Fibroblast of lung (primary cell): ENCODE measurements around the gene ZNF804B.

ENCODE experiments used
- EZH2 ChIP-seq: IDR thresholded peaks from 2 replicates; pipeline ENCODE4 v1.5.1; 2012; ENCODE audit warnings: low read length, control low read depth, mild to moderate bottlenecking; ENCODE audit errors: missing control alignments
- TF ChIP-seq, protein P1 (sequence below), 2 donors: IDR thresholded peaks in 1 of 2; conservative IDR thresholded peaks in 1 of 2; 1 replicate in 1 of 2; 2 replicates in 1 of 2; pipeline ENCODE4 v1.5.1; 2011 to 2012; ENCODE audit warnings: low read length in 2 of 2, control low read depth in 1 of 2, inconsistent platforms in 1 of 2, low read depth in 1 of 2, mild to moderate bottlenecking in 1 of 2

DNA sequence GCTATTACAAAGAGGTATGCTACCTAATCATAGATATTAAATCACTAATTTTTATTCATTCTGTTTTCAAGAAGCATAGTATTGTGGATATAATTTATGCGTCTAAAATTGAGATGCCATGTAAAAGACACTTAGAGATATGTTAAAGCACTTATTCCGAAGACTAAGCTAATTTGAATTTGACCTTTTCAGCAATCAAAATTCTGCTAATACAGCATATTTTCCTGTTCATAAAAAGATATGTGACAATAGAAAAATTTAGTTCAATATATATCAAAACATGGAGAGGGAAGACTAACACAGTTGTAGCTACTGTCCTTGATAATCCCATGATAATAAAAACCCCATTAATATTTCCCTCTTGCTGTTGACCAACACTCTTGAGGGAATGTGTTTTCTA is 422.6 kb downstream of the ZNF804B start:
- TF ChIP-seq, protein P1, sequence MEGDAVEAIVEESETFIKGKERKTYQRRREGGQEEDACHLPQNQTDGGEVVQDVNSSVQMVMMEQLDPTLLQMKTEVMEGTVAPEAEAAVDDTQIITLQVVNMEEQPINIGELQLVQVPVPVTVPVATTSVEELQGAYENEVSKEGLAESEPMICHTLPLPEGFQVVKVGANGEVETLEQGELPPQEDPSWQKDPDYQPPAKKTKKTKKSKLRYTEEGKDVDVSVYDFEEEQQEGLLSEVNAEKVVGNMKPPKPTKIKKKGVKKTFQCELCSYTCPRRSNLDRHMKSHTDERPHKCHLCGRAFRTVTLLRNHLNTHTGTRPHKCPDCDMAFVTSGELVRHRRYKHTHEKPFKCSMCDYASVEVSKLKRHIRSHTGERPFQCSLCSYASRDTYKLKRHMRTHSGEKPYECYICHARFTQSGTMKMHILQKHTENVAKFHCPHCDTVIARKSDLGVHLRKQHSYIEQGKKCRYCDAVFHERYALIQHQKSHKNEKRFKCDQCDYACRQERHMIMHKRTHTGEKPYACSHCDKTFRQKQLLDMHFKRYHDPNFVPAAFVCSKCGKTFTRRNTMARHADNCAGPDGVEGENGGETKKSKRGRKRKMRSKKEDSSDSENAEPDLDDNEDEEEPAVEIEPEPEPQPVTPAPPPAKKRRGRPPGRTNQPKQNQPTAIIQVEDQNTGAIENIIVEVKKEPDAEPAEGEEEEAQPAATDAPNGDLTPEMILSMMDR (conservative IDR thresholded peaks at IDR 0.05 in 1 of 2, IDR thresholded peaks at IDR 0.05 in 1 of 2; ENCODE audit: low read depth in 1 of 2, low read length in 2 of 2): no peak
- no peak for TF ChIP-seq EZH2
